Liver (tissue), 3 donors: Measurements from ENCODE around the gene FMO3.

ENCODE experiments used
- CTCF ChIP-seq: fragments of 150-350 bp; IDR thresholded peaks from 2 replicates; pipeline ENCODE4 v1.5.1; 2017; ENCODE audit warnings: improper control_type of control experiment, low read depth, low read length; ENCODE audit not compliant: missing input control
- GABPA ChIP-seq, 2 donors: IDR thresholded peaks in 1 of 2; conservative IDR thresholded peaks in 1 of 2; 2 replicates each; pipeline ENCODE4 v1.6.1; 2016; ENCODE audit warnings: antibody characterized with exemption in 2 of 2, mild to moderate bottlenecking in 1 of 2, moderate library complexity in 1 of 2
- HNF4G ChIP-seq: IDR thresholded peaks from 2 replicates; pipeline ENCODE4 v1.6.1; 2016; ENCODE audit warnings: antibody characterized with exemption
- MAX ChIP-seq: IDR thresholded peaks from 2 replicates; pipeline ENCODE4 v1.6.1; 2016; ENCODE audit warnings: antibody characterized with exemption
- REST ChIP-seq: IDR thresholded peaks from 2 replicates; pipeline ENCODE4 v1.6.1; 2016; ENCODE audit warnings: antibody characterized with exemption, mild to moderate bottlenecking
- RXRA ChIP-seq, 2 donors: IDR thresholded peaks; 2 replicates each; pipeline ENCODE4 v1.6.1; 2017 to 2018; ENCODE audit warnings: antibody characterized with exemption in 2 of 2, mild to moderate bottlenecking in 1 of 2
- SP1 ChIP-seq: IDR thresholded peaks from 2 replicates; pipeline ENCODE4 v1.6.1; 2018; ENCODE audit warnings: antibody characterized with exemption, mild to moderate bottlenecking
- YY1 ChIP-seq: IDR thresholded peaks from 2 replicates; pipeline ENCODE4 v1.6.1; 2016; ENCODE audit warnings: antibody characterized with exemption, mild to moderate bottlenecking
- donor health status: healthy.
- donor health status: healthy.

GRCh38 chr1:171127099-171127498 is 36.4 kb downstream of the FMO3 start:
- TF ChIP-seq CTCF (no peak), REST (no peak), SP1 (no peak), RXRA (IDR thresholded peaks at IDR 0.05) (no peak), GABPA (IDR thresholded peaks at IDR 0.05 in 1 of 2, conservative IDR thresholded peaks at IDR 0.05 in 1 of 2) (no peak), MAX (no peak), HNF4G (no peak), YY1 (no peak)
